IgD-negative memory B cell (primary cell): Measurements from ENCODE around the gene PET100. TPM values are rescaled to one million over a fixed set of nuclear protein-coding genes. Genes with fewer than 3 reads are reported as not detected.
"Not testable (repeated sequence)": the region's sequence is repeated elsewhere in the genome, so short reads cannot be mapped to it uniquely, and the experiment has no call there.

Experiments
- H3K27ac Mint-ChIP-seq, 3 donors: one replicate each; pipeline ENCODE4 v1.8.0; 2020 to 2022; ENCODE audit warnings: mild to moderate bottlenecking in 3 of 3, mixed read lengths in 3 of 3, moderate library complexity in 1 of 3
- H3K27me3 Mint-ChIP-seq: one replicate; pipeline ENCODE4 v1.8.0; 2021; ENCODE audit warnings: mixed read lengths
- H3K36me3 Mint-ChIP-seq: one replicate; pipeline ENCODE4 v1.8.0; 2020; ENCODE audit warnings: mild to moderate bottlenecking, mixed read lengths
- H3K4me1 Mint-ChIP-seq, 3 donors: one replicate each; pipeline ENCODE4 v1.8.0; 2020 to 2022; ENCODE audit warnings: mixed read lengths in 3 of 3, mild to moderate bottlenecking in 1 of 3
- H3K4me3 Mint-ChIP-seq, 4 donors: one replicate each; pipeline ENCODE4 v1.8.0; 2020 to 2022; ENCODE audit warnings: mild to moderate bottlenecking in 4 of 4, mixed read lengths in 4 of 4, moderate library complexity in 3 of 4
- H3K9me3 Mint-ChIP-seq, 3 donors: one replicate each; pipeline ENCODE4 v1.8.0; 2020 to 2021; ENCODE audit warnings: mixed read lengths in 3 of 3, mild to moderate bottlenecking in 1 of 3
- polyA plus RNA-seq: library from polyadenylated mRNA; unstranded; fragments of 300-500 nt; fragmentation: Illumina TruSeq; gene quantifications from one replicate; pipeline ENCODE4 v1.2.3, GENCODE V29; 2021

PET100 gene
- polyA plus RNA-seq, 1 donor from 2014 or later: 232 TPM

DNA sequence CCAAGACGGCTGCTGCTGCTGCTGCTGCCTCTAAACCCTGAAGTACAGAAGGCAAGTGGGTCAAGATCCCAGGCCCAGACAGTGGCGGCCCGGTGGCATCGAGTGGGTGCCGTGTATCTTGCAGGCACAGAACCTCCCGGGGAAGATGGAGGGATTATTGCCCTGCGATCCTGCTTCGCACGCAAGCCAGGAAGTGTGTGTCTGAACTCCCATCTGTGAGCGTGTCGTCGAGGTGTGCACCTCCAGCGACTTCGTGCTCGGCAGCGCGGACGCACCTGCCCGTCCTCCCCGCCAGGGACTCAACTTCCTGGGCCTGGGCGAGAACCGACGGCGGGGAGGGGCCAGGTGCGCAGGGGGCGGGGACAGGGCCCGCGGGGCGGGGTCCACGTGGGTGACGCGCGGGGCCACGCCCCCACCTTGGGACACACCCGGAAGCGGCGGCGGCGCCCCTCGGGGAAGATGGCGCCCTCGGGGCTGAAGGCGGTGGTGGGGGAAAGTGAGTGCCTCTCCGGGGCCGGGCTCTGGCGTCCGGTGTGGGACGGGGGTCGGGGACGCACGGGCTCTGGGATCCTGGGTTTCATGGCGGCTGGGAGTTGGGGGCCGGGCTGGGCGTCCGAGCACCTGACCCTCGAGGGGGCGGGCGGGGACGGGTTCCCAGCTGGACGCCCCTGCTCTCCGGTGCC lies 7.2 kb downstream of the PET100 start, which contains the start of gene STXBP2:
TSS of gene STXBP2 (plus strand) at position 420 of the 683 bp plus-strand sequence. CDS start at position 460, 40 bp downstream.
- Mint-ChIP-seq H3K4me3 (peak within 1 kb of the TSS; percentile 78 to 92 (median 88)), H3K9me3 (peaks cover 0 to 2% (median 0%) of the 10 kb centered on the region in 3 donors), H3K4me1 (peaks cover 0 to 18% (median 13%) of the 10 kb centered on the region in 3 donors), H3K27me3 (no peaks in the 10 kb centered on the region), H3K36me3 (peaks cover 1% of the 10 kb centered on the region), H3K27ac (peak within 1 kb of the TSS; percentile 67 to 88 (median 86))

DNA sequence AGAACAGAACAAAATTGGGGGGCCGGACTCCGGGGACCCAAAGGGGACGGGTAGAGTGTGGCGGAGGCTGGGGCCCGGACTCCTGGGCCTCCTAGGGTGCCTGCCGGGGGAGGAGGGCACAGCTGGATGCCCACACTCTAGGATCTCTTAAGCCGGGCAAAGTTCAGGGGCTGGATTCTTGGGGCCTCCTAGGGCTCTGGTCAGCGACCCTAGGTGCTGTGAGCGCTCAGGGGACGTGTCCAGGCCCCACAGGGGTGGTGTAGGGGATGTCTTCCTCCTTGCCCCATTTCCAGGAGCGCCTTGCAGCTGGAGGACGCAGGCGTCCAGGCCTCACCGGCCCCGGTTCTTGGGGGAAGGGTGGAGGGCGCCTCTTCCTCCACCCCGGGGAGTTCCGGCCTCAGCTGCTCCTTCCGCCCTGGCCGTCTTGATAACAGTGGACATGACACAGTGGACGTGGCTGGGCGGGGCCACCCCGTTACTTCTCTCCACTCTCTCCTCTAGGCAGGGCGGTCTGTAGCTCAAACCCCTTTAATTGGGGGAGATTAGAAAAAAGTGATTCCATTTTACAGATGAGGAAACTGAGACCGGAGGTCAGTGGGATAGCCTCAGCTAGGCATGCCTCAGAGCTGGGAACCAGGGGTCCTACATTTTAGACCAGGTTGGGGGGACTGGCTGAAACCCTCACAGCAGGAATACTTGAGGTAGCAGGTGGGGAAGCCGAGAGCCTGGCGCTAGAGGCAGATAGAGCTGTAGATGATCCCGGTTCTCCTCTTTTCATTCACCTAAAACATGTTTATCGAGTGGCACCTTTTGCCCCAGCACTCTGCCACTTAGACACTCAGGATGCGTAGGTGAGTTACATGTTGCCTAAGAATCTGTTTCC lies 8.0 kb downstream of the PET100 start:
- Mint-ChIP-seq H3K27ac (peak overlapping the region; percentile 67 to 86 (median 81)), H3K36me3 (peaks cover 1% of the 10 kb centered on the region), H3K4me3 (peak overlapping the region; percentile 78 to 92 (median 88)), H3K9me3 (peaks cover 0 to 2% (median 0%) of the 10 kb centered on the region in 3 donors), H3K4me1 (peaks cover 0 to 16% (median 13%) of the 10 kb centered on the region in 3 donors), H3K27me3 (no peaks in the 10 kb centered on the region)

DNA sequence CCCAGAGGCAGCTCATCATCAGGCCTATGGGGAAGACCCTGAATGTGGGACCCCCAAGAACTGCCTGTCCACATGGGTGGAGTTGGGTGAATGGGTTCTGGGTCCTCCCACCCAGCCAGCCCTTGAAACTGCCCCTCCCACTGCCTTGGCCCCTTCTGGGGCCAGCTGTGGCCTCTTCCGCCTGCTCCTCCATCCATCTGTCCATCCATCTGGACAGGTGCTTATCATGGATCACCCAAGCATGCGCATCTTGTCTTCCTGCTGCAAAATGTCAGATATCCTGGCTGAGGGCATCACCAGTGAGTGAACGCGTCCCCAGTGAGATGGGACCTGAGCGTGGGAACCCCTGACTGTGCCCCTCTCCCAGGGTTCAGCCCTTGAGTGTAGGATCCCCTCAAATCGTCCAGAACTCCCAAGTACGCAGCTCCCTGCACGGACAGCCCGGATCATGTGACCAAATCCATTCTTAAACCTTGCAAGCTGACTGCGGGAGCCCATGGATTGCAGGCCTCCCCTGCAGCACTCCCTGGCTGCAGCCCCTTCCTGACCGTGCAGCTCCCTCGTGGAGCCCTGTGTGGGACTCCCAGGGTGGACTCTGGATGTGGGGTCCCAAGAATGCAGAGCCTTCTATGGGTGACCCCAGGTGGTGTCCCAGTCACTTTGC lies 9.3 kb downstream of the PET100 start:
- H3K36me3 Mint-ChIP-seq: peaks cover 1% of the 10 kb centered on the region
- H3K9me3 Mint-ChIP-seq: peaks cover 0 to 2% (median 0%) of the 10 kb centered on the region in 3 donors
- H3K4me3 Mint-ChIP-seq: peak overlapping the region; percentile 9 to 59 (median 52)
- H3K27ac Mint-ChIP-seq: peak overlapping the region in 1 of 3 donors; percentile 20
- no peaks in the 10 kb centered on the region for H3K27me3 Mint-ChIP-seq
- H3K4me1 Mint-ChIP-seq: peaks cover 0 to 16% (median 14%) of the 10 kb centered on the region in 3 donors

DNA sequence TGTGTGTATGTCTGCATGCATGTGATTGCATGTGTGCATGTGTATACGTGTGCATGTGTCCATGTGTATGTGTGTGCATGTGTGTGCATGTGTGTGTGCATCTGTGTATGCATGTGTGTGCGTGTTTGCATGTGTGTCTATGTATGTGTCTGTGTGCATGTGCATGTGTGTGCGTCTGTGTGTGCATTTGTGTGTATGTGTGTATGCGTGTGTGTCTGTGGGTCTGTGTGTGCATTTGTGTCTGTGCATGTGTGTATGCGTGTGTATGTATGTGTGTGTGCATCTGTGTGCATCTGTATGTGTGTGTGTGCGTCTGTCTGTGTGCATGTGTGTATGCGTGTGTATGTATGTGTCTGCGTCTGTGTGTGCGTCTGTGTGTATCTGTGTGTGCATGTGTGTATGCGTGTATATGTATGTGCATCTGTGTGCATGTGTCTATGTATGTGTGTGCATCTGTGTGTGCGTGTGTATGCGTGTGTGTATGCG lies 10.3 kb downstream of the PET100 start:
- H3K27me3 Mint-ChIP-seq: no peaks in the 10 kb centered on the region
- peaks cover 0 to 16% (median 14%) of the 10 kb centered on the region in 3 donors for H3K4me1 Mint-ChIP-seq
- H3K36me3 Mint-ChIP-seq: peaks cover 1% of the 10 kb centered on the region
- peaks cover 0 to 2% (median 0%) of the 10 kb centered on the region in 3 donors for H3K9me3 Mint-ChIP-seq
- H3K4me3 Mint-ChIP-seq: peak overlapping the region in 3 of 4 donors; percentile 0 to 85 (median 16)
- no peak overlapping the region for H3K27ac Mint-ChIP-seq

DNA sequence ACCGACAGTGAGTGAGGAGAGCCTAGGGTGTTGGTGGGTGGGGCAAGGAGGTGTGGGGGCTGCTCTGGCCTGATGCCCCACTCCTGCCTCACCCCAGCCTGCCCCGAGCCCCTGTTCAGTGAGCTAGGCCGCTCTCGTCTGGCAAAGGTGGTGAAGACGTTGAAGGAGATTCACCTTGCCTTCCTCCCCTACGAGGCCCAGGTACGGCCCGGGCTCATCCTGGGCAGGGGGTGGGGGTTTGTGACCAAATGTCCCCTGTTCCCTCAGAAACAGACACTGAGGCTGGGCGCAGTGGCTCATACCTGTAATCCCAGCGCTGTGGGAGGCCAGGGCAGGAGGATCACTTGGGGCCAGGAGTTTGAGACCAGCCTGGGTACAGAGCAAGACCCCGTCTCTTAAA lies 11.2 kb downstream of the PET100 start:
- H3K36me3 Mint-ChIP-seq: peaks cover 1% of the 10 kb centered on the region
- peak overlapping the region in 1 of 3 donors; percentile 6 for H3K27ac Mint-ChIP-seq
- H3K9me3 Mint-ChIP-seq: peaks cover 0 to 2% (median 0%) of the 10 kb centered on the region in 3 donors
- peaks cover 0 to 16% (median 13%) of the 10 kb centered on the region in 3 donors for H3K4me1 Mint-ChIP-seq
- no peak overlapping the region for H3K4me3 Mint-ChIP-seq
- no peaks in the 10 kb centered on the region for H3K27me3 Mint-ChIP-seq

DNA sequence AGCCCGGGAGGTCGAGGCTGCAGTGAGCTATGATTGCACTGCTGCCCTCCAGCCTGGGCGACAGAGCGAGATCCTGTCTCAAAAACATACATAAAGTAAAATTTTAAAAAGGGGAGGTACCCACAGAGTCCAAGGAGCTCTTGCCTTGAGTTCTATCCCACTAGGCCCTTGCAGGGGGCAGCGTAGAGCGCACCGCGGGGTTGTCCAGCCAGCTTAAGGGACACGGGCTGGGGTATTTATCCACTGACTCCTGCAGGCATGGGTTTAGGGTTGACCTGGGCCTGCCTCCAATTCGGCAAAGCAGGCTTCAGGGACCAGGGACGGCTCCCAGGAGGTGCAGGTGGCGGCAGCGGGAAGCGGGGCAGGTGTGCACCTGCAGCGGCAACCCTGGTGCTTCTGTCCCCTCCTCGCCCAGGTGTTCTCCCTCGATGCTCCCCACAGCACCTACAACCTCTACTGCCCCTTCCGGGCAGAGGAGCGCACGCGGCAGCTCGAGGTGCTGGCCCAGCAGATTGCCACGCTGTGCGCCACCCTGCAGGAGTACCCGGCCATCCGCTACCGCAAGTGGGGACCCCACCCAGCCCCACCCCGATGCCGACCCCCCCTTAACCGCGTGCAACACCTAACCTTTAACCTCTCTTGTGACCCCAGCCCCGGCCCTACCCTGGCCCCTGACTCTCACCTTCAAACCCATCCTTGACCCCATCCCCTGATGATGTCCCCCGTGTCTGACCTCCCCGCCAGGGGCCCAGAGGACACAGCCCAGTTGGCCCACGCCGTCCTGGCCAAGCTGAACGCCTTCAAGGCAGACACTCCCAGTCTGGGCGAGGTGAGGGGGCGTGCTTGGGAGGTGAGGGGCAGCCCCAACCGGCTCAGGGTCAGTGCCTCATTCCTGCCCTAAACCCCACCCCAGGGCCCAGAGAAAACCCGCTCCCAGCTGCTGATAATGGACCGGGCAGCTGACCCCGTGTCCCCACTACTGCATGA lies 12.0 kb downstream of the PET100 start:
- Mint-ChIP-seq H3K9me3 (peaks cover 0 to 2% (median 0%) of the 10 kb centered on the region in 3 donors), H3K4me1 (peaks cover 0 to 14% (median 12%) of the 10 kb centered on the region in 3 donors), H3K36me3 (peaks cover 1% of the 10 kb centered on the region), H3K27ac (no peak overlapping the region), H3K27me3 (no peaks in the 10 kb centered on the region), H3K4me3 (peak overlapping the region in 1 of 4 donors; percentile 45)

DNA sequence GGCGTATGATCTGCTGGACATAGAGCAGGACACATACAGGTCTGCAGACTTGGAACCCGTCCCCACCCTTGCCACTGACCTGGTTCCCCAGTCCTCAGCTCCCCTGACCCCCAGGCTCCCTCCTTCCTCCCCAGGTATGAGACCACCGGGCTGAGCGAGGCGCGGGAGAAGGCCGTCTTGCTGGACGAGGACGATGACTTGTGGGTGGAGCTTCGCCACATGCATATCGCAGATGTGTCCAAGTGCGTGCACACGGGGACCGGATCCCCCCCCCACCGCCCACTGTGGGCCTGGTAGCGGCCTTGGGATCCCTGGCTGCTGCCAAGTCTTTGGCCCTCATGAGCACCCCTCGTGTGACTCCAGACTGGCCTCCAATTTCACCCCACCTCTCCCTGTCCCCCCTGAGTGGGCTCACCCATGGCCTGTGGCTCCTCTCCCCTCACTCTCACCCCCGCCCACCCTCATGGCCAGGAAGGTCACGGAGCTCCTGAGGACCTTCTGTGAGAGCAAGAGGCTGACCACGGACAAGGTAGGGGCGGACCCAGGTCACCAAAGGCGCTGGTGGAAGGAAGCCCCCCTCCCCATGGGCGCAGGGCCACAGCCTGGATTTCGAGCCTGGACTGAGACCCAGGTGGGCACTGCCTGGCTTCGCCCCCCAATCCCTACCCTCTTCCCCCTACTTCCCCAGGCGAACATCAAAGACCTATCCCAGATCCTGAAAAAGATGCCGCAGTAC lies 12.9 kb downstream of the PET100 start:
- Mint-ChIP-seq H3K9me3 (peaks cover 0 to 2% (median 0%) of the 10 kb centered on the region in 3 donors), H3K4me1 (peaks cover 0 to 12% (median 10%) of the 10 kb centered on the region in 3 donors)

DNA sequence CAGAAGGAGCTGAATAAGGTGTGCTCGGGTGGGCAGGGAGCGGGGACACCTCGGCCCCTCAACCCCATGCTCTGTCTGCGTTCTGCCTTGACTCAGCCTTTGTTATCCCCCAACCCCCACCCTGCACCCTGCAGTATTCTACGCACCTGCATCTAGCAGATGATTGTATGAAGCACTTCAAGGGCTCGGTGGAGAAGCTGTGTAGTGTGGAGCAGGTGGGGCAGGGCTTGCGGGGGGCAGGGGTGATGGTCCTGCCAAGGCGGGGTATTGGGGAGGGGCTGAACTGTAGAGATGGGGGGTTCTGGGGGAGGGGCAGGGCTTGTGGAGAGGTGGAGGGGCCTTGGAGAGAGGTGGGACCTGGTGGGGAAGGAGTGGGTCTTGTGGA lies 13.4 kb downstream of the PET100 start:
- Mint-ChIP-seq H3K4me1 (peaks cover 0 to 10% (median 10%) of the 10 kb centered on the region in 3 donors), H3K27me3 (no peaks in the 10 kb centered on the region), H3K36me3 (peaks cover 1% of the 10 kb centered on the region), H3K9me3 (peaks cover 0 to 2% (median 0%) of the 10 kb centered on the region in 3 donors), H3K4me3 (no peak overlapping the region), H3K27ac (no peak overlapping the region)

More for the DNA sequence above, 12.9 kb downstream of the PET100 start:
- H3K4me3 Mint-ChIP-seq: no peak overlapping the region
- H3K27ac Mint-ChIP-seq: no peak overlapping the region
- H3K36me3 Mint-ChIP-seq: peaks cover 1% of the 10 kb centered on the region
- H3K27me3 Mint-ChIP-seq: no peaks in the 10 kb centered on the region

DNA sequence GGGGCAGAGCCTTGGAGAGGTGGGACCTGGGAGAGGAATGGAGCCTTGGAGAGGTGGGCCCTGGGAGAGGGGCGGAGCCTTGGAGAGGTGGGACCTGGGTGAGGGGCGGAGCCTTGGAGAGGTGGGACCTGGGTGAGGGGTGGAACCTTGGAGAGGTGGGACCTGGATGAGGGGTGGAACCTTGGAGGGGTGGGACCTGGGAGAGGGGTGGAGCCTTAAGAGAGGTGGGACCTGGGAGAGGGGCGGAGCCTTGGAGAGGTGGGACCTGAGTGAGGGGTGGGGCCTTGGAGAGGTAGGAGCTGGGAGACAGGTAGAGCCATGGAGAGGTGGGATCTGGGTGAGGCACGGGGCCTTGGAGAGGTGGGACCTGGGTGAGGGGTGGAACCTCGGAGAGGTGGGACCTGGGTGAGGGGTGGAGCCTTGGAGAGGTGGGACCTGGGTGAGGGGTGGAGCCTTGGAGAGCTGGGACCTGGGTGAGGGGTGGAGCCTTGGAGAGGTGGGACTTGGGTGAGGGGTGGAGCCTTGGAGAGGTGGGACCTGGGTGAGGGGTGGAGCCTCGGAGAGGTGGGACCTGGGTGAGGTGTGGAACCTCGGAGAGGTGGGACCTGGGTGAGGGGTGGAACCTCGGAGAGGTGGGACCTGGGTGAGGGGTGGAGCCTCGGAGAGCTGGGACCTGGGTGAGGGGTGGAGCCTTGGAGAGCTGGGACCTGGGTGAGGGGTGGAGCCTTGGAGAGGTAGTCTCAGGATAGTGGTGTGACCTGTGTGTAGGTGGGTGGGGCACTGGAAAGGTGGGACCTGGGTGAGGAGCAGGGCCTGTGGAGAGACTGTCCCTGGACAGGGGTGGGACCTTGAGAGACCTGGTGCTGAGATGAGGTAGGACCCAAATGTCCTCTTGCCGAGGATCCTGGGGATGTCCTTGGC lies 14.3 kb downstream of the PET100 start:
- not testable (repeated sequence) for H3K27me3 Mint-ChIP-seq, H3K4me1 Mint-ChIP-seq, H3K36me3 Mint-ChIP-seq, H3K27ac Mint-ChIP-seq, H3K4me3 Mint-ChIP-seq, H3K9me3 Mint-ChIP-seq

DNA sequence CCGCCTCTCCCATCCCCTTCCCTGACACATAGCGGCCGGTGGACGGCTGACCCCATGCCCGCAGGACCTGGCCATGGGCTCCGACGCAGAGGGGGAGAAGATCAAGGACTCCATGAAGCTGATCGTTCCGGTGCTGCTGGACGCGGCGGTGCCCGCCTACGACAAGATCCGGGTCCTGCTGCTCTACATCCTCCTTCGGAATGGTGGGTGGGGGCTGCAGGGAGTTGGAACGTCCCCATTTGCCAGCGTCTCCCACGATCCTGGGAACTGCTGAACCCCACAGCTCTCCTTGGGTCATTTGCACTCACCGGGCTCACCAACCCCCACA lies 14.9 kb downstream of the PET100 start:
- H3K27me3 Mint-ChIP-seq: no peaks in the 10 kb centered on the region
- peaks cover 1% of the 10 kb centered on the region for H3K36me3 Mint-ChIP-seq
- H3K27ac Mint-ChIP-seq: no peak overlapping the region
- peaks cover 0 to 2% (median 0%) of the 10 kb centered on the region in 3 donors for H3K9me3 Mint-ChIP-seq
- H3K4me3 Mint-ChIP-seq: no peak overlapping the region
- H3K4me1 Mint-ChIP-seq: peaks cover 0 to 10% (median 6%) of the 10 kb centered on the region in 3 donors

DNA sequence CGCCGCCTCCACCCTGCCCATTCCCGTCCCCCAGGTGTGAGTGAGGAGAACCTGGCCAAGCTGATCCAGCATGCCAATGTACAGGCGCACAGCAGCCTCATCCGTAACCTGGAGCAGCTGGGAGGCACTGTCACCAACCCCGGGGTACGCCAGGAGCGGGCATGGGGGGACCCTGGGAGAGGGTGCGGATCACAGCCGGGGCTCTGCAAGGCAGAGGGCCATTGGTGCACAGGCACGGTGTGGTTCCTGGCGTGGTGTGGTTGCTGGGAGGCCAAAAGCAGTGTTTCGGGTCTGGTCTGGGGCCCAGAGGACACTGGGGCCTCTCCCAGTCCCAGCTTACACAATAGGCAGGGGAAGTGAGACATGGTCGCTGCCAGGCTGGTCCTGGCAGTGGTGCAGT lies 15.6 kb downstream of the PET100 start:
- Mint-ChIP-seq H3K4me3 (no peak overlapping the region), H3K4me1 (peaks cover 0 to 4% (median 0%) of the 10 kb centered on the region in 3 donors), H3K9me3 (no peaks in the 10 kb centered on the region), H3K27me3 (no peaks in the 10 kb centered on the region), H3K36me3 (peaks cover 1% of the 10 kb centered on the region), H3K27ac (no peak overlapping the region)

DNA sequence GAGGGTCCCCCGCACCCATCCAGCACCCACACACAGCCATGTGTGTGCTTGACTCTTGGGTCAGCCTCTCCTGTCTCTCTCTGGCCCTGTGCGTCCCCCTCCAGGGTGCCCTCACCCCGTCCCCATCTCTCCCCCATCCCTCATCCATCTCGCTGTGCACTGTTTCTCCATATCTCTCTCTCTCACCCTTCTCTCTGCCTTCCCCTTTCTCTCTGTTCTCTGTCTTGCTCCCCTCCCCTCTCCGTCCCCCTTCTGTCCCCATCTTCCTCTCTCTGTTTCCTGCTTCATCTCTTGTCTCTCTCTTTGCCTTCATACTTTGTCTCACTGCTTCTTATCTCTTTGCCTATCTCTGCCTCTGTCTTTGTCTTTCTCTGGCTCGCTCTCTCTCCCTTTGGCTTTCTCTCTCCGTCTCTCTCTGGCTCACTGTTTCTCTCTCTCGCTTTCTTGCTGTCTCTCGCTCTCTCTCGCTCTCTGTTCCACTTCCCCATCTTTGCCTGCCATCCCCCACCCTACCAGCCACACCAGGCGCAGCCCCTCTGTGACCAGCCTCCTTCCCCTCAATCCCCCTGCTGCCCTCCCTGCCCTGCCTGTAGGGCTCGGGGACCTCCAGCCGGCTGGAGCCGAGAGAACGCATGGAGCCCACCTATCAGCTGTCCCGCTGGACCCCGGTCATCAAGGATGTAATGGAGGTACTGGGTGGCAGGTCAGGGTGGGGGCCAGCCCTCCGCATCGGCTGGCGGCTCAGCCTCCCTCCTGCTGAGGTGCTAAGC lies 16.2 kb downstream of the PET100 start:
- Mint-ChIP-seq H3K27me3 (no peaks in the 10 kb centered on the region), H3K9me3 (no peaks in the 10 kb centered on the region), H3K4me3 (no peak overlapping the region), H3K27ac (no peak overlapping the region), H3K4me1 (peaks cover 0 to 1% (median 0%) of the 10 kb centered on the region in 3 donors), H3K36me3 (no peaks in the 10 kb centered on the region)
